Caco-2 (cell line): ENCODE measurements around the gene PLXNC1. TPM values are rescaled to one million over a fixed set of nuclear protein-coding genes. Genes with fewer than 3 reads are reported as not detected.

Source experiments
- BruUV-seq: library from RNA; stranded (reverse); fragments of 400-500 nt; replicated peaks from 2 replicates; lab custom pipeline; 2021; lab: Mats Ljungman, UMichigan
- CTCF ChIA-PET: fragments of 300-600 bp; sonication (Branson Sonifier 250); formaldehyde crosslinking; loops from one replicate; lab custom pipeline; 2022; ENCODE audit warnings: antibody characterized with exemption; lab: Charles Lee
- POLR2A ChIA-PET: fragments of 300-600 bp; sonication (Branson Sonifier 250); formaldehyde crosslinking; loops from one replicate; lab custom pipeline; 2022; ENCODE audit warnings: antibody characterized with exemption; lab: Charles Lee
- DNase-seq, 2 experiments: peaks; one replicate each; pipeline versions ENCODE4 v3.0.0 to v3.0.0-alpha.2; 2020 to 2022
- H3K27me3 ChIP-seq: replicated peaks from 2 replicates; pipeline ENCODE4 v1.6.0; 2011; ENCODE audit warnings: low read length; ENCODE audit not compliant: control insufficient read depth, insufficient read depth
- H3K36me3 ChIP-seq: 2 replicates; pipeline ENCODE4 v1.5.1; 2011; ENCODE audit warnings: low read length; ENCODE audit not compliant: control insufficient read depth, insufficient read depth
- H3K4me1 ChIP-seq: fragments of 250-450 bp; sonication (Bioruptor Pico); 2 replicates; pipeline ENCODE4 v1.5.1; 2020; ENCODE audit warnings: mild to moderate bottlenecking
- H3K4me3 ChIP-seq: 2 replicates; pipeline ENCODE4 v1.5.1; 2011; ENCODE audit warnings: low read depth, mild to moderate bottlenecking, control low read depth, low read length
- H3K9me3 ChIP-seq: fragments of 250-450 bp; sonication (Bioruptor Pico); 2 replicates; pipeline ENCODE4 v1.5.1; 2020; ENCODE audit warnings: mild to moderate bottlenecking, moderate library complexity
- H3K27ac Mint-ChIP-seq: one replicate; pipeline ENCODE4 v1.8.0; 2022; ENCODE audit warnings: mixed read lengths; ENCODE audit not compliant: unreplicated experiment
- H3K27me3 Mint-ChIP-seq: one replicate; pipeline ENCODE4 v1.8.0; 2022; ENCODE audit warnings: mixed read lengths; ENCODE audit not compliant: insufficient read depth, unreplicated experiment
- H3K36me3 Mint-ChIP-seq: one replicate; pipeline ENCODE4 v1.8.0; 2022; ENCODE audit warnings: mild to moderate bottlenecking, mixed read lengths; ENCODE audit not compliant: insufficient read depth, unreplicated experiment
- H3K4me1 Mint-ChIP-seq: one replicate; pipeline ENCODE4 v1.8.0; 2022; ENCODE audit warnings: low read depth, mixed read lengths; ENCODE audit not compliant: unreplicated experiment
- H3K4me3 Mint-ChIP-seq: one replicate; pipeline ENCODE4 v1.8.0; 2022; ENCODE audit warnings: mild to moderate bottlenecking, moderate library complexity, mixed read lengths; ENCODE audit not compliant: unreplicated experiment
- H3K9me3 Mint-ChIP-seq: one replicate; pipeline ENCODE4 v1.8.0; 2022; ENCODE audit warnings: mixed read lengths; ENCODE audit not compliant: unreplicated experiment
- CTCF ChIP-seq, 2 experiments: fragments of 200-600 bp in 1 of 2; IDR thresholded peaks; 1 replicate in 1 of 2; 2 replicates in 1 of 2; pipeline versions ENCODE4 v1.5.1 to v1.8.0; 2011 to 2022; ENCODE audit warnings: antibody characterized with exemption in 1 of 2, control low read depth in 1 of 2, inconsistent platforms in 1 of 2, low read depth in 1 of 2, low read length in 1 of 2, mild to moderate bottlenecking in 1 of 2, moderate library complexity in 1 of 2; ENCODE audit not compliant: insufficient read depth in 1 of 2, severe bottlenecking in 1 of 2, unreplicated experiment in 1 of 2
- intact Hi-C: fragments of 100-400 bp; cut with micrococcal nuclease; formaldehyde crosslinking; loops from one replicate; pipeline ENCODE4 v1.10.0; 2022; ENCODE audit not compliant: unreplicated experiment
- total RNA-seq: library from RNA; stranded (reverse); gene quantifications from 2 replicates; pipeline ENCODE4 v1.2.3, GENCODE V29; 2022

Gene PLXNC1
- total RNA-seq, 1 experiment from 2014 or later: 41.3 TPM

- H3K36me3 ChIP-seq: no peaks in the 10 kb centered on the region
- Mint-ChIP-seq H3K27ac (no peak overlapping the region), H3K9me3 (no peaks in the 10 kb centered on the region), H3K36me3 (no peaks in the 10 kb centered on the region), H3K4me1 (no peaks in the 10 kb centered on the region), H3K4me3 (no peak overlapping the region), H3K27me3 (no peaks in the 10 kb centered on the region)
- ChIA-PET CTCF (no interaction called here), POLR2A (interaction anchor here (0.5 kb wide), 1 partner anchor 626 kb away, joined by 3 read pairs; no protein-coding TSS in a partner anchor)
- H3K4me1 ChIP-seq: no peaks in the 10 kb centered on the region
- no TSS peak for BruUV-seq
- H3K4me3 ChIP-seq: no peak overlapping the region
- H3K27me3 ChIP-seq: no peaks in the 10 kb centered on the region
- intact Hi-C loops: no loop called here
- H3K9me3 ChIP-seq: no peaks in the 10 kb centered on the region
- TF ChIP-seq CTCF (IDR thresholded peaks at IDR 0.05; ENCODE audit: insufficient read depth in 1 of 2, low read depth in 1 of 2, low read length in 1 of 2, severe bottlenecking in 1 of 2, unreplicated experiment in 1 of 2): no peak
- no peak for DNase-seq
These were observed 26.5 kb upstream of the PLXNC1 start for GRCh38 chr12:94121886-94122285.

GRCh38 chr12:94122591-94122990 is 25.8 kb upstream of the PLXNC1 start:
- H3K36me3 ChIP-seq: no peaks in the 10 kb centered on the region
- no peak overlapping the region for H3K4me3 ChIP-seq
- Mint-ChIP-seq H3K27me3 (peaks cover 2% of the 10 kb centered on the region), H3K4me3 (no peak overlapping the region), H3K4me1 (no peaks in the 10 kb centered on the region), H3K9me3 (no peaks in the 10 kb centered on the region), H3K36me3 (no peaks in the 10 kb centered on the region), H3K27ac (no peak overlapping the region)
- ChIA-PET POLR2A (interaction anchor here (0.5 kb wide), 1 partner anchor 627 kb away, joined by 3 read pairs; no protein-coding TSS in a partner anchor), CTCF (no interaction called here)
- TF ChIP-seq CTCF (IDR thresholded peaks at IDR 0.05; ENCODE audit: insufficient read depth in 1 of 2, low read depth in 1 of 2, low read length in 1 of 2, severe bottlenecking in 1 of 2, unreplicated experiment in 1 of 2): no peak
- DNase-seq: no peak
- no peaks in the 10 kb centered on the region for H3K4me1 ChIP-seq
- intact Hi-C loops: no loop called here
- no peaks in the 10 kb centered on the region for H3K27me3 ChIP-seq
- BruUV-seq: no TSS peak
- H3K9me3 ChIP-seq: no peaks in the 10 kb centered on the region

- H3K27ac Mint-ChIP-seq: no peak overlapping the region
- H3K27me3 ChIP-seq: no peaks in the 10 kb centered on the region
- H3K9me3 ChIP-seq: no peaks in the 10 kb centered on the region
- H3K9me3 Mint-ChIP-seq: no peaks in the 10 kb centered on the region
- DNase-seq: no peak
- no peaks in the 10 kb centered on the region for H3K4me1 Mint-ChIP-seq
- H3K36me3 Mint-ChIP-seq: no peaks in the 10 kb centered on the region
- no peak for TF ChIP-seq CTCF (IDR thresholded peaks at IDR 0.05; ENCODE audit: insufficient read depth in 1 of 2, low read depth in 1 of 2, low read length in 1 of 2, severe bottlenecking in 1 of 2, unreplicated experiment in 1 of 2)
- no TSS peak for BruUV-seq
- no peaks in the 10 kb centered on the region for H3K36me3 ChIP-seq
- peaks cover 7% of the 10 kb centered on the region for H3K27me3 Mint-ChIP-seq
- H3K4me3 ChIP-seq: no peak overlapping the region
- H3K4me1 ChIP-seq: no peaks in the 10 kb centered on the region
- intact Hi-C loops: no loop called here
- ChIA-PET POLR2A (no interaction called here), CTCF (no interaction called here)
- H3K4me3 Mint-ChIP-seq: no peak overlapping the region
These were observed 25.2 kb upstream of the PLXNC1 start for GRCh38 chr12:94123127-94123526.
